Vagina (tissue), 2 donors: ENCODE data around the gene CELF4. TPM values are rescaled to one million over a fixed set of nuclear protein-coding genes. Genes with fewer than 3 reads are reported as not detected.

Source experiments
- DNase-seq, 2 donors: peaks; one replicate each; pipeline ENCODE4 v3.0.0-alpha.2; 2017; ENCODE audit errors: extremely low spot score in 2 of 2
- H3K27ac ChIP-seq: fragments of 200-600 bp; sonication (generic); one replicate; pipeline ENCODE4 v1.5.1; 2019
- H3K27me3 ChIP-seq: fragments of 200-600 bp; sonication (generic); one replicate; pipeline ENCODE4 v1.5.1; 2019
- H3K36me3 ChIP-seq, 2 donors: fragments of 200-600 bp; sonication (generic); one replicate each; pipeline ENCODE4 v1.5.1; 2017 to 2019
- H3K4me1 ChIP-seq: fragments of 200-600 bp; sonication (generic); one replicate; pipeline ENCODE4 v1.5.1; 2019
- H3K4me3 ChIP-seq, 2 donors: fragments of 200-600 bp; sonication (generic); 1 replicate in 1 of 2; 2 replicates in 1 of 2; pipeline ENCODE4 v1.5.1; 2016 to 2019
- H3K9me3 ChIP-seq: fragments of 200-600 bp; sonication (generic); one replicate; pipeline ENCODE4 v1.5.1; 2019
- CTCF ChIP-seq, 3 experiments: fragments of 450-650 bp in 2 of 3; fragments of 200-600 bp in 1 of 3; sonication (generic) in 1 of 3; IDR thresholded peaks; one replicate each; pipeline ENCODE4 v1.5.1; 2017 to 2019; ENCODE audit warnings: antibody characterized with exemption in 3 of 3, mild to moderate bottlenecking in 2 of 3, moderate library complexity in 2 of 3
- POLR2A ChIP-seq, 2 donors: fragments of 450-650 bp; IDR thresholded peaks; one replicate each; pipeline ENCODE4 v1.6.1; 2017; ENCODE audit warnings: antibody characterized with exemption in 2 of 2, mild to moderate bottlenecking in 2 of 2, moderate library complexity in 2 of 2
- POLR2AphosphoS5 ChIP-seq, 2 donors: sonication (generic); formaldehyde crosslinking; IDR thresholded peaks; one replicate each; pipeline ENCODE4 v1.9.0; 2017; ENCODE audit warnings: antibody characterized with exemption in 2 of 2, mild to moderate bottlenecking in 2 of 2, low read depth in 1 of 2; ENCODE audit not compliant: insufficient read depth in 1 of 2
- intact Hi-C: fragments of 100-400 bp; cut with DNase I; formaldehyde crosslinking; loops from one replicate; pipeline ENCODE4 v1.15.1; 2023
- total RNA-seq: library from RNA; depleted of rRNA; stranded (reverse); fragments of >200 nt; gene quantifications from one replicate; pipeline ENCODE4 v1.2.3, GENCODE V29; 2016

The CELF4 gene
- total RNA-seq, 1 donor from 2014 or later, result 2.2 TPM

- intact Hi-C loops, result no loop called here
- no peak overlapping the region for H3K4me3 ChIP-seq
Observed at GRCh38 chr18:37501136-37501535, 64.5 kb downstream of the CELF4 start.

GRCh38 chr18:37499913-37500312 is 65.7 kb downstream of the CELF4 start:
- TF ChIP-seq POLR2AphosphoS5 (IDR thresholded peaks at IDR 0.05; ENCODE audit: insufficient read depth in 1 of 2, low read depth in 1 of 2) (no peak), CTCF (IDR thresholded peaks at IDR 0.05) (no peak), POLR2A (IDR thresholded peaks at IDR 0.05) (no peak)
- no peaks in the 10 kb centered on the region for H3K27me3 ChIP-seq
- intact Hi-C loops, result loop anchor here (10.0 kb wide), 1 partner anchor 1035 kb away; no protein-coding TSS in a partner anchor
- H3K9me3 ChIP-seq, result no peaks in the 10 kb centered on the region
- H3K36me3 ChIP-seq, result no peaks in the 10 kb centered on the region
- DNase-seq, result no peak
- no peaks in the 10 kb centered on the region for H3K4me1 ChIP-seq
- no peak overlapping the region for H3K27ac ChIP-seq
- no peak overlapping the region for H3K4me3 ChIP-seq

More at GRCh38 chr18:37501136-37501535, 64.5 kb downstream of the CELF4 start:
- TF ChIP-seq CTCF (IDR thresholded peaks at IDR 0.05) (no peak), POLR2AphosphoS5 (IDR thresholded peaks at IDR 0.05; ENCODE audit: insufficient read depth in 1 of 2, low read depth in 1 of 2) (no peak), POLR2A (IDR thresholded peaks at IDR 0.05) (no peak)
- Histone ChIP-seq H3K27ac (no peak overlapping the region), H3K9me3 (no peaks in the 10 kb centered on the region), H3K4me1 (no peaks in the 10 kb centered on the region), H3K27me3 (no peaks in the 10 kb centered on the region), H3K36me3 (no peaks in the 10 kb centered on the region)
- DNase-seq, result no peak

- Histone ChIP-seq H3K4me3 (no peak overlapping the region), H3K9me3 (no peaks in the 10 kb centered on the region), H3K4me1 (no peaks in the 10 kb centered on the region), H3K27ac (no peak overlapping the region), H3K36me3 (no peaks in the 10 kb centered on the region), H3K27me3 (no peaks in the 10 kb centered on the region)
- no peak for DNase-seq
- intact Hi-C loops, result loop anchor here (10.0 kb wide), 1 partner anchor 1036 kb away; no protein-coding TSS in a partner anchor
- TF ChIP-seq POLR2A (IDR thresholded peaks at IDR 0.05) (no peak), POLR2AphosphoS5 (IDR thresholded peaks at IDR 0.05; ENCODE audit: insufficient read depth in 1 of 2, low read depth in 1 of 2) (no peak), CTCF (IDR thresholded peaks at IDR 0.05) (no peak)
Observed at GRCh38 chr18:37499044-37499443, 66.6 kb downstream of the CELF4 start.

GRCh38 chr18:37497853-37498518 is 67.6 kb downstream of the CELF4 start:
- Histone ChIP-seq H3K27ac (no peak overlapping the region), H3K36me3 (no peaks in the 10 kb centered on the region), H3K9me3 (no peaks in the 10 kb centered on the region), H3K27me3 (no peaks in the 10 kb centered on the region), H3K4me3 (no peak overlapping the region), H3K4me1 (no peaks in the 10 kb centered on the region)
- intact Hi-C loops, result loop anchor here (10.0 kb wide), 1 partner anchor 1037 kb away; no protein-coding TSS in a partner anchor
- no peak for DNase-seq
- no peak for TF ChIP-seq CTCF (IDR thresholded peaks at IDR 0.05)

GRCh38 chr18:37496568-37496967 is 69.0 kb downstream of the CELF4 start:
- no peaks in the 10 kb centered on the region for H3K4me1 ChIP-seq
- TF ChIP-seq CTCF (IDR thresholded peaks at IDR 0.05), result no peak
- H3K9me3 ChIP-seq, result no peaks in the 10 kb centered on the region
- H3K27ac ChIP-seq, result no peak overlapping the region
- H3K4me3 ChIP-seq, result no peak overlapping the region
- intact Hi-C loops, result loop anchor here (10.0 kb wide), 1 partner anchor 1038 kb away; no protein-coding TSS in a partner anchor
- H3K36me3 ChIP-seq, result no peaks in the 10 kb centered on the region
- no peak for DNase-seq
- no peaks in the 10 kb centered on the region for H3K27me3 ChIP-seq
